Activated T-cell treated with anti-CD3 and anti-CD28 coated beads, Interleukin-2, amount 50 U/mL, for 1 hour (primary cell): ENCODE data around the gene SIVA1.

Source experiments
- DNase-seq: peaks from one replicate; pipeline ENCODE4 v3.0.0-alpha.2; 2020

The SIVA1 gene

GRCh38 chr14:104772707-104773504, 20.0 kb downstream of the SIVA1 start:
- DNase-seq = no peak

- DNase-seq = no peak
Measured at GRCh38 chr14:104773505-104774452, 20.8 kb downstream of the SIVA1 start.

- DNase-seq = no peak
Measured at GRCh38 chr14:104774453-104775072, 21.6 kb downstream of the SIVA1 start.

- no peak for DNase-seq
Measured at GRCh38 chr14:104775073-104775489, 22.1 kb downstream of the SIVA1 start.

GRCh38 chr14:104776481-104776880, 23.5 kb downstream of the SIVA1 start:
- DNase-seq = no peak

- DNase-seq = no peak
Measured at GRCh38 chr14:104776961-104777807, 24.2 kb downstream of the SIVA1 start.

- no peak for DNase-seq
Measured at GRCh38 chr14:104777808-104778249, 24.9 kb downstream of the SIVA1 start.

- DNase-seq = no peak
Measured at GRCh38 chr14:104778694-104779331, 25.9 kb downstream of the SIVA1 start.

GRCh38 chr14:104779776-104780512, 27.0 kb downstream of the SIVA1 start:
- no peak for DNase-seq

- DNase-seq = no peak
Measured at GRCh38 chr14:104780513-104781030, 27.6 kb downstream of the SIVA1 start.

GRCh38 chr14:104781271-104782077, 28.5 kb downstream of the SIVA1 start:
- DNase-seq = no peak

GRCh38 chr14:104782086-104782807, 29.3 kb downstream of the SIVA1 start:
- DNase-seq = no peak

GRCh38 chr14:104782808-104783139, 29.8 kb downstream of the SIVA1 start:
- no peak for DNase-seq

- no peak for DNase-seq
Measured at GRCh38 chr14:104783484-104784217, 30.7 kb downstream of the SIVA1 start.

GRCh38 chr14:104784218-104784568, 31.2 kb downstream of the SIVA1 start:
- no peak for DNase-seq

GRCh38 chr14:104784846-104785707, 32.1 kb downstream of the SIVA1 start:
- DNase-seq = no peak

GRCh38 chr14:104785708-104786080, 32.7 kb downstream of the SIVA1 start:
- no peak for DNase-seq

GRCh38 chr14:104786091-104786586, 33.2 kb downstream of the SIVA1 start:
- no peak for DNase-seq
